Peyer's patch (tissue), 4 donors: ENCODE data around the gene GRIK3.

Source experiments
- POLR2A ChIP-seq, 2 donors: fragments of 450-650 bp; IDR thresholded peaks; one replicate each; pipeline ENCODE4 v1.5.1; 2017; ENCODE audit warnings: antibody characterized with exemption in 2 of 2, mild to moderate bottlenecking in 2 of 2, moderate library complexity in 2 of 2
- TF ChIP-seq, protein P1 (sequence below), 6 experiments: fragments of 450-650 bp in 4 of 6; fragments of 200-600 bp in 2 of 6; sonication (generic) in 1 of 6; IDR thresholded peaks; one replicate each; pipeline ENCODE4 v1.5.1; 2017 to 2019; ENCODE audit warnings: antibody characterized with exemption in 6 of 6, mild to moderate bottlenecking in 3 of 6, moderate library complexity in 1 of 6

DNA sequence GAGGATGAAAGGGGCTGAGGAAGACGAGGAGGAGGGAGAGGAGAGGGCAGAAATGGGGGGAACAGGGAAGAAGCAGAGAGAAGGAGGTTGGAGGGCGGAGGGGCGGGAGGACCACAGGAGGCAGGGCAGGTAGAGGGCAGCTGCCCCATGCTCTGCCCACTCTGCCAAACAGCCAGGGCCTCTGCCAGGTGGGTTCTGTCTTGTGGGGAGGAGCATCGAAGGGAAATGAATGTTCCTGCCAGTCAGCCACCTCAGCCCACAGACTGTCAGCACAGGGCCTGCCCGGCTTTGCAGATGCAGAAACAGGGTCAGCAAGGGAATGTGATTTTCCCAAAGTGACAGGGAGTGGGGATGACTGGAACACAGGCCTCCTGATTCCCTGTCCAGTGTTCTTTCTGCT lies 82.6 kb downstream of the GRIK3 start:
- TF ChIP-seq, protein P1, sequence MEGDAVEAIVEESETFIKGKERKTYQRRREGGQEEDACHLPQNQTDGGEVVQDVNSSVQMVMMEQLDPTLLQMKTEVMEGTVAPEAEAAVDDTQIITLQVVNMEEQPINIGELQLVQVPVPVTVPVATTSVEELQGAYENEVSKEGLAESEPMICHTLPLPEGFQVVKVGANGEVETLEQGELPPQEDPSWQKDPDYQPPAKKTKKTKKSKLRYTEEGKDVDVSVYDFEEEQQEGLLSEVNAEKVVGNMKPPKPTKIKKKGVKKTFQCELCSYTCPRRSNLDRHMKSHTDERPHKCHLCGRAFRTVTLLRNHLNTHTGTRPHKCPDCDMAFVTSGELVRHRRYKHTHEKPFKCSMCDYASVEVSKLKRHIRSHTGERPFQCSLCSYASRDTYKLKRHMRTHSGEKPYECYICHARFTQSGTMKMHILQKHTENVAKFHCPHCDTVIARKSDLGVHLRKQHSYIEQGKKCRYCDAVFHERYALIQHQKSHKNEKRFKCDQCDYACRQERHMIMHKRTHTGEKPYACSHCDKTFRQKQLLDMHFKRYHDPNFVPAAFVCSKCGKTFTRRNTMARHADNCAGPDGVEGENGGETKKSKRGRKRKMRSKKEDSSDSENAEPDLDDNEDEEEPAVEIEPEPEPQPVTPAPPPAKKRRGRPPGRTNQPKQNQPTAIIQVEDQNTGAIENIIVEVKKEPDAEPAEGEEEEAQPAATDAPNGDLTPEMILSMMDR (IDR thresholded peaks at IDR 0.05) = no peak
- TF ChIP-seq POLR2A (IDR thresholded peaks at IDR 0.05) = no peak
